Stimulated activated CD4-positive, alpha-beta T cell treated with anti-CD3 and anti-CD28 coated beads, Interleukin-4, amount 100 ng/mL, for 4 hours (primary cell): ENCODE results near the gene EPN2.

Experiments used
- DNase-seq, 2 experiments: peaks; one replicate each; pipeline ENCODE4 v3.0.0-alpha.2; 2020

The EPN2 gene

GRCh38 chr17:19369846-19370492, 132.8 kb downstream of the EPN2 start:
- DNase-seq: no peak

GRCh38 chr17:19370493-19370960, 133.4 kb downstream of the EPN2 start:
- DNase-seq: no peak

- DNase-seq: no peak
Observed at GRCh38 chr17:19371259-19372010, 134.3 kb downstream of the EPN2 start.

GRCh38 chr17:19372011-19372370, 134.8 kb downstream of the EPN2 start:
- no peak for DNase-seq

GRCh38 chr17:19372439-19372838, 135.3 kb downstream of the EPN2 start:
- no peak for DNase-seq

GRCh38 chr17:19372866-19373504, 135.8 kb downstream of the EPN2 start:
- DNase-seq: no peak

- DNase-seq: no peak
Observed at GRCh38 chr17:19374136-19374535, 137.0 kb downstream of the EPN2 start.

GRCh38 chr17:19375732-19376131, 138.6 kb downstream of the EPN2 start:
- no peak for DNase-seq

- DNase-seq: no peak
Observed at GRCh38 chr17:19376811-19377210, 139.6 kb downstream of the EPN2 start.

GRCh38 chr17:19377602-19378415, 140.6 kb downstream of the EPN2 start:
- DNase-seq: peak; percentile 90

GRCh38 chr17:19378416-19379360, 141.5 kb downstream of the EPN2 start, which contains the start of gene MAPK7:
Gene MAPK7 (plus strand): TSS chr17:19378498. CDS start chr17:19378901, 403 bp downstream.
- no peak for DNase-seq

- DNase-seq: no peak
Observed at GRCh38 chr17:19379361-19380065, 142.3 kb downstream of the EPN2 start.

GRCh38 chr17:19380481-19381301, 143.5 kb downstream of the EPN2 start:
- no peak for DNase-seq

- DNase-seq: no peak
Observed at GRCh38 chr17:19381361-19381740, 144.2 kb downstream of the EPN2 start.

- DNase-seq: no peak
Observed at GRCh38 chr17:19381741-19382444, 144.7 kb downstream of the EPN2 start.

GRCh38 chr17:19382531-19383444, 145.6 kb downstream of the EPN2 start:
- DNase-seq: no peak

- DNase-seq: no peak
Observed at GRCh38 chr17:19383681-19384470, 146.7 kb downstream of the EPN2 start.
